ENCODE data around the gene RHOT2. TPM values are rescaled to one million over a fixed set of nuclear protein-coding genes. Genes with fewer than 3 reads are reported as not detected.

The RHOT2 gene
- total and polyA plus RNA-seq, 9 of the 15 experiments (the other 6 are each of a cell fraction or from before 2014, with no cell fraction given): 5.0 to 373 (median 112) TPM

DNA sequence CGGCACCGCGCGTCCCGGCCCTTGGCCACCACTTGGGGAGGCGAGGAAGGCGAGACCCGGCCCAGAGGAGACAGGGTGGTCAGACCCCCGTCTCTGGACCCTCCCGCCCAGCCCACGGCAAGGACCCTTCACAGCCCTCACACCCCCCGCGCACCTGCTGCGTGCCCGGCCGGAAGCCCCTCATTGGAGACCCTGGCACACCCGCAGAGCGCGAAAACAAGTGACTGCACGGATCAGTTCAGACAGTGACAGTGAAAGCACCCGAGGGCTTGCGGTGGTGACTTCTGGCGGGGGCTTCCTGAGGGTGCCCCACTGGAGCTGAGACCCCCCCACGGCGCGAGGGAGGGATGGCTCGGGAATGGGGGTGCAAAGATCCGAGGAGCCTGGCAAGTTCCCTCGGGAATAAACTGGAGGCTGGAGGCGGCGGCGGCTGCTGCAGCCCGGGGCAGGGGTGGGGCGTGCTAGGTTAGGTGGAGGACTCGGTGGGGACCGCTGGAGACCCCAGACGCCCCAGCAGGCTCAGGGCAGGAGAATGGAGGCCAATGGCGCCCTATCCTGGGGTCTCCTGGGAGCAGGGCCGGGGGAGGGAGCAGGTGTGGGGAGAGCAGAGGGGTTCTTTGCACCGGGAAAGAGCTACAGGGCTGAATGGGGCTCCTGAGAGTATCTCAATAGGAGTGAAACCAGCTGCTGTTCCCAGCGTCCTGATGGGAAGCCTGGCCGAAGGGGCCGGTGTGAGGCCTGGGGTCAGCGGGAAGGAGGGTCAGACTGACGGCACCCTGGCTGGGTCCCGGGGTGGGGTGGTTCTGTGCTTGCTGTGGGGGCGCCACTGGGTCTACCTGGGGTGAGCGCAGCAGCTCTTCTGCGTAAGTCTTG, 38.5 kb downstream of the RHOT2 start:
- in situ Hi-C loops (cut with MboI) (no loop called here), intact Hi-C loops (cut with micrococcal nuclease) (no loop called here)
- ChIA-PET POLR2A (interaction anchor here (0.7 to 1.7 kb wide), 5 partner anchors 10 to 57 kb away, joined by 3 to 9 read pairs (median 3); no protein-coding TSS in a partner anchor), CTCF (ENCODE audit: low intra/inter-chr PET ratio) (no interaction called here)
- Histone ChIP-seq H3K9ac (ENCODE audit: insufficient read depth in 1 of 2, low read depth in 2 of 2, low read length in 2 of 2) (peak overlapping the region in 1 of 2 experiments; percentile 76; a peak in 1 of 4 replicates), H3K9me3 (replicated peaks; ENCODE audit: control insufficient read depth, insufficient read depth, low read depth, low read length) (no peaks in the 10 kb centered on the region), H3K4me1 (replicated peaks in 1 of 2; ENCODE audit: control insufficient read depth in 2 of 2, insufficient read depth in 2 of 2, low read length in 2 of 2) (peaks cover 0 to 65% of the 10 kb centered on the region in 2 experiments; a peak in 3 of 5 replicates), H3K4me3 (no peak overlapping the region), H3K79me2 (ENCODE audit: control insufficient read depth, insufficient read depth, low read length) (no peaks in the 10 kb centered on the region), H3K4me2 (ENCODE audit: insufficient read depth, low read length) (no peak overlapping the region), H4K20me1 (replicated peaks; ENCODE audit: control insufficient read depth, insufficient read depth, low read length) (peaks cover 41% of the 10 kb centered on the region), H3K36me3 (ENCODE audit: control insufficient read depth, insufficient read depth, low read length) (no peaks in the 10 kb centered on the region), H3K27ac (ENCODE audit: extremely low read depth, low read depth, low read length) (no peak overlapping the region), H3K27me3 (ENCODE audit: control insufficient read depth in 2 of 2, insufficient read depth in 2 of 2, low read length in 2 of 2) (peaks cover 8 to 43% of the 10 kb centered on the region in 2 experiments; a peak in 4 of 5 replicates), H2AFZ (ENCODE audit: low read depth, low read length) (no peak overlapping the region), H3K9me1 (ENCODE audit: control insufficient read depth, insufficient read depth, low read length) (peaks cover 6% of the 10 kb centered on the region)
- ATAC-seq (no peak), DNase-seq (ENCODE audit: extremely low read depth in 1 of 4, low spot score in 3 of 4) (no peak), FAIRE-seq (no peak)
- WGBS (ENCODE audit: insufficient coverage, low coverage, missing lambda C conversion rate): 19% methylated on average over 27 of the region's 49 CpGs
- no TSS peak for BruUV-seq (replicated peaks)
- TF ChIP-seq, protein P1, sequence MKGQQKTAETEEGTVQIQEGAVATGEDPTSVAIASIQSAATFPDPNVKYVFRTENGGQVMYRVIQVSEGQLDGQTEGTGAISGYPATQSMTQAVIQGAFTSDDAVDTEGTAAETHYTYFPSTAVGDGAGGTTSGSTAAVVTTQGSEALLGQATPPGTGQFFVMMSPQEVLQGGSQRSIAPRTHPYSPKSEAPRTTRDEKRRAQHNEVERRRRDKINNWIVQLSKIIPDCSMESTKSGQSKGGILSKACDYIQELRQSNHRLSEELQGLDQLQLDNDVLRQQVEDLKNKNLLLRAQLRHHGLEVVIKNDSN (CRISPR knock-in tag; IDR thresholded peaks at IDR 0.05): no peak
- TF ChIP-seq EWSR1 (IDR thresholded peaks at IDR 0.05; ENCODE audit: borderline replicate concordance, low read depth, partially characterized antibody) (no peak), CCAR2 (IDR thresholded peaks at IDR 0.05; ENCODE audit: low read depth, low read length) (no peak), SAFB2 (IDR thresholded peaks at IDR 0.05; ENCODE audit: borderline replicate concordance, low read depth, low read length, severe bottlenecking) (no peak), ZNF41 (CRISPR knock-in tag; conservative IDR thresholded peaks at IDR 0.05) (no peak), TBP (optimal IDR thresholded peaks at IDR 0.05; ENCODE audit: low read depth, low read length) (no peak), ZNF644 (tag; IDR thresholded peaks at IDR 0.05; ENCODE audit: low read depth) (0 out of 2 replicates have a peak, but pooled peaks have one; percentile 8), DPF2 (IDR thresholded peaks at IDR 0.05) (no peak), ZBTB7A (IDR thresholded peaks at IDR 0.05; ENCODE audit: borderline replicate concordance, control insufficient read depth, low read depth, low read length) (0 out of 2 replicates have a peak, but pooled peaks have one; percentile 18)
- TF ChIP-seq, protein P2, sequence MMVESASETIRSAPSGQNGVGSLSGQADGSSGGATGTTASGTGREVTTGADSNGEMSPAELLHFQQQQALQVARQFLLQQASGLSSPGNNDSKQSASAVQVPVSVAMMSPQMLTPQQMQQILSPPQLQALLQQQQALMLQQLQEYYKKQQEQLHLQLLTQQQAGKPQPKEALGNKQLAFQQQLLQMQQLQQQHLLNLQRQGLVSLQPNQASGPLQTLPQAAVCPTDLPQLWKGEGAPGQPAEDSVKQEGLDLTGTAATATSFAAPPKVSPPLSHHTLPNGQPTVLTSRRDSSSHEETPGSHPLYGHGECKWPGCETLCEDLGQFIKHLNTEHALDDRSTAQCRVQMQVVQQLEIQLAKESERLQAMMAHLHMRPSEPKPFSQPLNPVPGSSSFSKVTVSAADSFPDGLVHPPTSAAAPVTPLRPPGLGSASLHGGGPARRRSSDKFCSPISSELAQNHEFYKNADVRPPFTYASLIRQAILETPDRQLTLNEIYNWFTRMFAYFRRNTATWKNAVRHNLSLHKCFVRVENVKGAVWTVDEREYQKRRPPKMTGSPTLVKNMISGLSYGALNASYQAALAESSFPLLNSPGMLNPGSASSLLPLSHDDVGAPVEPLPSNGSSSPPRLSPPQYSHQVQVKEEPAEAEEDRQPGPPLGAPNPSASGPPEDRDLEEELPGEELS (CRISPR knock-in tag; IDR thresholded peaks at IDR 0.05; ENCODE audit: borderline replicate concordance): no peak
- TF ChIP-seq, protein P3, sequence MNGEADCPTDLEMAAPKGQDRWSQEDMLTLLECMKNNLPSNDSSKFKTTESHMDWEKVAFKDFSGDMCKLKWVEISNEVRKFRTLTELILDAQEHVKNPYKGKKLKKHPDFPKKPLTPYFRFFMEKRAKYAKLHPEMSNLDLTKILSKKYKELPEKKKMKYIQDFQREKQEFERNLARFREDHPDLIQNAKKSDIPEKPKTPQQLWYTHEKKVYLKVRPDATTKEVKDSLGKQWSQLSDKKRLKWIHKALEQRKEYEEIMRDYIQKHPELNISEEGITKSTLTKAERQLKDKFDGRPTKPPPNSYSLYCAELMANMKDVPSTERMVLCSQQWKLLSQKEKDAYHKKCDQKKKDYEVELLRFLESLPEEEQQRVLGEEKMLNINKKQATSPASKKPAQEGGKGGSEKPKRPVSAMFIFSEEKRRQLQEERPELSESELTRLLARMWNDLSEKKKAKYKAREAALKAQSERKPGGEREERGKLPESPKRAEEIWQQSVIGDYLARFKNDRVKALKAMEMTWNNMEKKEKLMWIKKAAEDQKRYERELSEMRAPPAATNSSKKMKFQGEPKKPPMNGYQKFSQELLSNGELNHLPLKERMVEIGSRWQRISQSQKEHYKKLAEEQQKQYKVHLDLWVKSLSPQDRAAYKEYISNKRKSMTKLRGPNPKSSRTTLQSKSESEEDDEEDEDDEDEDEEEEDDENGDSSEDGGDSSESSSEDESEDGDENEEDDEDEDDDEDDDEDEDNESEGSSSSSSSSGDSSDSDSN (IDR thresholded peaks at IDR 0.05; ENCODE audit: borderline replicate concordance in 1 of 2, low read depth in 2 of 2, low read length in 2 of 2): 0 out of 4 replicates have a peak, but pooled peaks of 1 of the 2 experiments have one; percentile 27
- TF ChIP-seq, protein P4, sequence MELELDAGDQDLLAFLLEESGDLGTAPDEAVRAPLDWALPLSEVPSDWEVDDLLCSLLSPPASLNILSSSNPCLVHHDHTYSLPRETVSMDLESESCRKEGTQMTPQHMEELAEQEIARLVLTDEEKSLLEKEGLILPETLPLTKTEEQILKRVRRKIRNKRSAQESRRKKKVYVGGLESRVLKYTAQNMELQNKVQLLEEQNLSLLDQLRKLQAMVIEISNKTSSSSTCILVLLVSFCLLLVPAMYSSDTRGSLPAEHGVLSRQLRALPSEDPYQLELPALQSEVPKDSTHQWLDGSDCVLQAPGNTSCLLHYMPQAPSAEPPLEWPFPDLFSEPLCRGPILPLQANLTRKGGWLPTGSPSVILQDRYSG (tag; conservative IDR thresholded peaks at IDR 0.05; ENCODE audit: low read depth): no peak

Data from K562 (cell line).